Right forelimb (tissue), 1 donor: ENCODE data around the gene MAP2K3.
"Not testable (repeated sequence)": the region's sequence is repeated elsewhere in the genome, so short reads cannot be mapped to it uniquely, and the experiment has no call there.

Experiments
- DNase-seq: peaks from one replicate; pipeline ENCODE4 v3.0.0-alpha.2; 2018

Gene MAP2K3

GRCh38 chr17:21313761-21314160 is 29.2 kb downstream of the MAP2K3 start:
- DNase-seq = not testable (repeated sequence)

- DNase-seq = peak; percentile 37
Observed at GRCh38 chr17:21314261-21314664, 29.8 kb downstream of the MAP2K3 start.

GRCh38 chr17:21314701-21315111 is 30.2 kb downstream of the MAP2K3 start:
- DNase-seq = peak; percentile 26

GRCh38 chr17:21315246-21316000 is 30.9 kb downstream of the MAP2K3 start:
- DNase-seq = peak; percentile 26

- DNase-seq = not testable (repeated sequence)
Observed at GRCh38 chr17:21316212-21316886, 31.8 kb downstream of the MAP2K3 start.

GRCh38 chr17:21316887-21317500 is 32.5 kb downstream of the MAP2K3 start:
- not testable (repeated sequence) for DNase-seq

- not testable (repeated sequence) for DNase-seq
Observed at GRCh38 chr17:21317821-21318220, 33.3 kb downstream of the MAP2K3 start.

- no peak for DNase-seq
Observed at GRCh38 chr17:21318439-21318838, 33.9 kb downstream of the MAP2K3 start.

- not testable (repeated sequence) for DNase-seq
Observed at GRCh38 chr17:21318856-21319255, 34.3 kb downstream of the MAP2K3 start.

- not testable (repeated sequence) for DNase-seq
Observed at GRCh38 chr17:21319256-21319655, 34.7 kb downstream of the MAP2K3 start.

- DNase-seq = not testable (repeated sequence)
Observed at GRCh38 chr17:21319686-21320375, 35.3 kb downstream of the MAP2K3 start.

- DNase-seq = not testable (repeated sequence)
Observed at GRCh38 chr17:21320430-21320829, 35.9 kb downstream of the MAP2K3 start.

GRCh38 chr17:21321061-21321460 is 36.5 kb downstream of the MAP2K3 start:
- not testable (repeated sequence) for DNase-seq

GRCh38 chr17:21321744-21322191 is 37.3 kb downstream of the MAP2K3 start:
- DNase-seq = not testable (repeated sequence)

- not testable (repeated sequence) for DNase-seq
Observed at GRCh38 chr17:21323257-21324111, 39.0 kb downstream of the MAP2K3 start.

GRCh38 chr17:21324741-21325140 is 40.2 kb downstream of the MAP2K3 start:
- not testable (repeated sequence) for DNase-seq

- DNase-seq = not testable (repeated sequence)
Observed at GRCh38 chr17:21327921-21328320, 43.4 kb downstream of the MAP2K3 start.

GRCh38 chr17:21328778-21329177 is 44.3 kb downstream of the MAP2K3 start:
- DNase-seq = not testable (repeated sequence)

- no peak for DNase-seq
Observed at GRCh38 chr17:21330436-21331160, 46.1 kb downstream of the MAP2K3 start.

GRCh38 chr17:21336541-21337294 is 52.2 kb downstream of the MAP2K3 start:
- not testable (repeated sequence) for DNase-seq
